ENCODE data around the gene HACD2.
"Not testable (repeated sequence)": the region's sequence is repeated elsewhere in the genome, so short reads cannot be mapped to it uniquely, and the experiment has no call there.

The HACD2 gene

GRCh38 chr3:123523023-123523412 is 61.8 kb downstream of the HACD2 start:
- no peak for DNase-seq

- no peak for DNase-seq
Observed at GRCh38 chr3:123522320-123523022, 62.4 kb downstream of the HACD2 start.

GRCh38 chr3:123521179-123521969 is 63.5 kb downstream of the HACD2 start:
- DNase-seq = peak; percentile 8

GRCh38 chr3:123520656-123521055 is 64.2 kb downstream of the HACD2 start:
- DNase-seq = no peak

GRCh38 chr3:123518892-123519485 is 65.9 kb downstream of the HACD2 start:
- peak; percentile 8 for DNase-seq

GRCh38 chr3:123511726-123512125 is 73.1 kb downstream of the HACD2 start:
- no peak for DNase-seq

GRCh38 chr3:123511084-123511483 is 73.8 kb downstream of the HACD2 start:
- DNase-seq = no peak

- no peak for DNase-seq
Observed at GRCh38 chr3:123508178-123508577, 76.7 kb downstream of the HACD2 start.

GRCh38 chr3:123505820-123506219 is 79.0 kb downstream of the HACD2 start:
- DNase-seq = no peak

- DNase-seq = no peak
Observed at GRCh38 chr3:123503203-123503602, 81.7 kb downstream of the HACD2 start.

GRCh38 chr3:123499322-123499721 is 85.5 kb downstream of the HACD2 start:
- DNase-seq = peak; percentile 83

GRCh38 chr3:123498761-123499160 is 86.1 kb downstream of the HACD2 start:
- no peak for DNase-seq

- no peak for DNase-seq
Observed at GRCh38 chr3:123493912-123494311, 90.9 kb downstream of the HACD2 start.

GRCh38 chr3:123491966-123492587 is 92.8 kb downstream of the HACD2 start:
- no peak for DNase-seq

GRCh38 chr3:123489400-123490004 is 95.4 kb downstream of the HACD2 start:
- DNase-seq = peak; percentile 57

GRCh38 chr3:123488645-123489347 is 96.1 kb downstream of the HACD2 start:
- no peak for DNase-seq

- DNase-seq = not testable (repeated sequence)
Observed at GRCh38 chr3:123487063-123487462, 97.8 kb downstream of the HACD2 start.

- DNase-seq = no peak
Observed at GRCh38 chr3:123486460-123486859, 98.4 kb downstream of the HACD2 start.

- DNase-seq = no peak
Observed at GRCh38 chr3:123485551-123485950, 99.3 kb downstream of the HACD2 start.

GRCh38 chr3:123483146-123483545 is 101.7 kb downstream of the HACD2 start:
- DNase-seq = no peak

GRCh38 chr3:123481722-123482457 is 103.0 kb downstream of the HACD2 start:
- DNase-seq = no peak
